Measurements from ENCODE around the gene PPARG.
"Not testable (repeated sequence)": the region's sequence is repeated elsewhere in the genome, so short reads cannot be mapped to it uniquely, and the experiment has no call there.

Gene PPARG

GRCh38 chr3:12443781-12444522 is 155.1 kb downstream of the PPARG start:
- no peak for DNase-seq (ENCODE audit: low spot score)

DNA sequence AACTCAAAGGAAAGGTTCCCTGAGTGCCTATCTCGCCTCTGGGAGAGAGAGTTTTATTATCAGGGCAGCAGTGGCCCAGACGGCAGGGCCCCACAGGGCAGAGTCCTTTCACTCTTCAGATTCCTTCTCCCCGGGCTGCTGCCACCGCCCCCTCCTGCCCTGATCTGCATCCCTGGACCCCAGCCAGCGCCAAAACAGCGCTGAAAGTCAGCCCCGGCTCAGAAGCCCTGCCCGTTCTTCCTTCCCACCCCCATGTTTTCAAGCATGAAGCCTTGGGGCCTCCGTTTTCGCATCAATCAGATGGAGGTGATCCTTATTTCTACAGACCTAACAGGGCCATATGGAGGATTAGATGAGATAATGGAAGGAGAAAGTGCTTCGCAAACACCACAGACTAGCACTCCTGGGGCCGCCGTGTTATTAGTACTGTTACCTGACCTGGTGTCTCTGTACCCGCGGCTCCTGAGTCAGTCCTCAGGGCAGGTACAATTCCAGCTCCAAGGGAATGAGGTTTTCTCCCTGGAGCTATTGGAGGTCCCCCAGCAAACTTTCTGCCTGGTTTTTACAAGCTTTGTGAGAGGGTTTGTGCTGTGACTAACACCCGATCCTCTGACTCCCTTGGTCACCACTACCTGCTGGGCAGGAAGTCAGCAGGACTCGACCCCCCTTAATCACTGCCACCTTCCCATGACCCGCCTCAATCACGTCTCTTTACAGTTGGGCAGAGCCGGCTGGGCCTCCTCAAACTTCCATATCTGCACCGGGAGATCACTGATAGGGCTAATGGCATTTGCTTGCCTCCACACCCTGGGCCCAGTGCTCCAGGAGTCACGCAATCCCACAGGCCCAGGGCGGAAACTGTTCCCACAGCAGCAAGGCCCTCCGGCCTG is 156.0 kb downstream of the PPARG start:
- peak; percentile 24 for DNase-seq (ENCODE audit: low spot score)

DNA sequence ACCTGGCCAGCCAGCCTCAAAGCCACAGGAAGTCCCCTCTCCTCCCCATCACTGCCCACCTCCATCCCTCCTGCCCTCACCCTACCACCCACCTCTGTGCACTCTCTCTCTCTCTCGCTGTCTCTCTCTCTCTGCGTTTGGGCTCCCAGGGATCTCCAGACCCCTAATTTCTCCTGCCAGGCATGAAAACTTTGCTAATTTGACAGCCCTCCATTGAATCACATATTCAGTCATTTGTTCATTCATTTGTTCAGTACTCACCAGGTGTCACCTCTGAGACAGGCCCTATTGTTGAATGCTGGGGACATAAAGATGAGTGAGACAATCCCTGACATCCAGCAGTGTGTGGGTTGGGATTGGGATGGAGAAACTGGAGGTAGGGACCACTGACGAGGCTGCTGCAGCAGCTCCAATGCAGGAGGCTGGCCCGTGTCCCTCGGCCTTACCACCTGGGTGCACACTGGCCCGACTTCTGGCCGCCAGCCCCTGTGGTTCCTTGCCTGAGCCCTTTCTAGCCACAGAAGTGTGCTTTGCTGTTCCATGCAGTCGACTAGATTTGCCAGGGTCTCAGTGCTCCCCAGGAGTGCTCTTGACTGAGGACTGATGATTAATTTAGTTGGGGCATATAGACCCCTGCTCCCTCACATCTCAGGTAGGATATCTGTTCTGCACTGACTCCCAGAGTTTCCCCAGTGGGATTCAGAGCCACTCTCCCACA is 156.8 kb downstream of the PPARG start:
- DNase-seq (ENCODE audit: low spot score), result no peak

GRCh38 chr3:12446298-12446697 is 157.4 kb downstream of the PPARG start:
- DNase-seq (ENCODE audit: low spot score), result no peak

GRCh38 chr3:12447075-12447474 is 158.2 kb downstream of the PPARG start:
- no peak for DNase-seq (ENCODE audit: low spot score)

DNA sequence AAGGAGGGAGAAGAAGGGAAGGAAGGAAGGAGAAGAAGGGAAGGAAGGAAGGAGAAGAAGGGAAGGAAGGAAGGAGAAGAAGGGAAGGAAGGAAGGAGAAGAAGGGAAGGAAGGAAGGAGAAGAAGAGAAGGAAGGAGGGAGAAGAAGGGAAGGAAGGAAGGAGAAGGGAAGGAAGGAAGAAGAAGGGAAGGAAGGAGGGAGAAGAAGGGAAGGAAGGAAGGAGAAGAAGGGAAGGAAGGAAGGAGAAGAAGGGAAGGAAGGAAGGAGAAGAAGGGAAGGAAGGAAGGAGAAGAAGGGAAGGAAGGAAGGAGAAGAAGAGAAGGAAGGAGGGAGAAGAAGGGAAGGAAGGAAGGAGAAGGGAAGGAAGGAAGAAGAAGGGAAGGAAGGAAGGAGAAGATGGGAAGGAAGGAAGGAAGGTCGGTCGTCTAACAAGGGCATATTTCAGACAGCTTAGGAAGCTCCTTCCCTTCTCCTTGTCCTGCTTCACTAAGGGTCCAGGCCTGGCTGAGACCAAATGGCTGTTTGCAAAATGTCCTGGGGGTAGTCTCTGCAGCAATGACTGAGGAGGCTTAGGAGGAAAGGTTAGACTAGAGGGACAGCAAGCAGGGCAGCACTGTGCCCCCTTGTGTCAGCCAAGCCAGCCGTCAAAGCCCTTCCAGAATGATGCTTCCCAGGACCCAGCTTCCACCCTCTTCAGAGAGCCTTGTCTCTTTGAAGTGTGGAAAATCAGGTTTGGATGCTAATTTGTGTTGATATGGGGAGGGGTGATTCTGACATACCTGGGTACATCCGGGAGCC is 159.7 kb downstream of the PPARG start:
- not testable (repeated sequence) for DNase-seq (ENCODE audit: low spot score)

GRCh38 chr3:12449889-12450682 is 161.2 kb downstream of the PPARG start:
- DNase-seq (ENCODE audit: low spot score), result no peak

GRCh38 chr3:12451481-12451880 is 162.6 kb downstream of the PPARG start:
- no peak for DNase-seq (ENCODE audit: low spot score)

DNA sequence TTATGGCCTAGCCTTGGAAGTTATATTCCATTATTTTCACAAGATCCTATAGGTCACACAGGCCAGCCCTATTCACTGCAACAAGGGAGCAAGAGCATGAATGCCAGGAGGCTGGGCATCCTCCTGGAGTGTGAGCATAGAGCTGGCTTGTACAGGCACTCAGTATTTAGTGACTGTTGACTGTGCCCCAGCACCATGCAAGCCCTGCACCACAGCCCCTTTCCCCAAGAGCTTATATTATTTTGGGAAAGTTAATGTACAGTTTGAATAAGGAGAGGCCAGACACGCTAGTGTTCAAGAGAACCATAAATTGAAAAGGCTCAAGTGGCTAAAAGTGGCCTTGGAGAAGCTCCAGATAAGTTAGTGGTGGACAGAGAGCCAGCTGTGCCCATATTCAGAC is 163.1 kb downstream of the PPARG start:
- no peak for DNase-seq (ENCODE audit: low spot score)

DNA sequence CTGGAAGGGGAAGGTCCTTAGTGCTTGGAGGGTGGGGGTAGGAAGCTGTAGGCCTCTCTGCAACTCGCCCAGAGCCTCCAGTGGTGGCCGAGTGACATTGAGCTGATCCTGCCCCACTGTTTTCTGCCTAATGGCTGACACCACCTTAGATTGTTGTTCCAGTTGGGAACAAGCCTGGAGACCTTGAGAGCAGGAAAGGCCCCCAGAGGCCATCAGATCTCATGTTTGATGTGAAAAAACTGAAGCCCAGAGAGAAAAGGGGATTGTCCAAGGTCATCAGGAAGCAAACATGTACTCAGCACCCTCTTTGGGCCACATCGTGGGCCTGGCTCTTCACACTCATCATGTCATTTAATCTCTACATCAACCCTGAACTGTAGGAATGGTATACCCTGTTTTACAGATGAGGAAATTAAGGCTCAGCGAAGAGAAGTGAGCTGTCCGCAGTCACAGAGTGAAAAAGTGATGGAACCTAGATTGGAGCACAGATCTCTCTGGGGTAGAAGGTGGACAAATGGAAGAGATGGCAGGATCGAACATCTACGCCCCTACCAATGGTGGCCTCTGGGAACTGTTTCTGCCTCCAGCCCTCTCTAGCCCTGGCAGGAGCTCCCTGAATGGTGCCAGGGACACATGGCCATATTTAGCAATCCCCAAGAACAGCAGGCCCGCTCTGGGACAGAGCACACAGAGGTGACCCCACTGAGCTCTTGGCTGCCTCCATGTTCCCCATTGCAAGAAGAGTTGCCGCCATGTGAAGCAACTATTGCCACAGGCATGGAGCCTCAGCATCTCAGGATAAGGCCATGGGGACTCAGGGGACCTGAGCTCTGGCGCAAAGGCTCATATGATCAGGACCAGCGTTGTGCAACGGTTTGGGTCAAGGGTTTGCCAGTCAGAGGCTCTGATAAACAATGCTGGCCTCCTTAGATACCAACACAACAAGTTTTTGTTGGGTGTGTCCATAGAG is 163.8 kb downstream of the PPARG start:
- DNase-seq (ENCODE audit: low spot score), result no peak

- DNase-seq (ENCODE audit: low spot score), result peak; percentile 53
These were observed 165.4 kb downstream of the PPARG start for GRCh38 chr3:12454076-12454815.

DNA sequence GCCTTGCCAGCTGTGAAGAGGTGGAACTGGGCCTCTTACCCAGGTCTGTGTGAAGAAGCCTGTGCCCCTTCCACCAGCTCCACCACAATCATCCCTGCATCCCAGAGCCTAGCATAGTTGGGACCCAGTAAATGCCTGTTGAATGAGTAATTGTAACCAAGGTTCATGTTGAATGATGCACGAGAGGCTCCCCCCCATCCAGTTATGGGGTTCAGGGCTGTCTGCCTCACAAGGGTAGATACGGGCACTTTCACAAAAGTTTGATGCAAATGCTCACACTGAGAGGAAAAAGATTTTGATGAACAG is 165.9 kb downstream of the PPARG start:
- DNase-seq (ENCODE audit: low spot score), result no peak

DNA sequence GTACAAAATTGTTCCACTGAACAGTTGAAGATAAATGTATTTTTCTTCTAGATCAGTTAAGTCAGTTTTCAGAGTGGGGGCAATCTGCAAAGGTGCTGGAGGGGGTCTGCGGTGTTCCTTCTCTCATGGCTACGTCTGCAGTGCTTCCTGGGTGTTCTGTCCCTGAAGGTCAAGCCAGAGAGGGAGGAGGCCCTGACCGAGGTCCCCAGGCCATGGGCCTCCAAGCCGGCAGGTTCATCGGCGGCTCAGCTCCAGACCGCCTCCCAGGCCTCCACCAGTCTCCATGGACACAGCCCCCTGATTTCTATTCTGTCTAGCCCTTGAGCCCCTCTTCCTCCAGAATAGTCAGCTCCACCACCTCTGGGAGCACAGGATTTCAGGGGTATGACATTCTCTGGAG is 166.9 kb downstream of the PPARG start:
- DNase-seq (ENCODE audit: low spot score), result no peak

DNA sequence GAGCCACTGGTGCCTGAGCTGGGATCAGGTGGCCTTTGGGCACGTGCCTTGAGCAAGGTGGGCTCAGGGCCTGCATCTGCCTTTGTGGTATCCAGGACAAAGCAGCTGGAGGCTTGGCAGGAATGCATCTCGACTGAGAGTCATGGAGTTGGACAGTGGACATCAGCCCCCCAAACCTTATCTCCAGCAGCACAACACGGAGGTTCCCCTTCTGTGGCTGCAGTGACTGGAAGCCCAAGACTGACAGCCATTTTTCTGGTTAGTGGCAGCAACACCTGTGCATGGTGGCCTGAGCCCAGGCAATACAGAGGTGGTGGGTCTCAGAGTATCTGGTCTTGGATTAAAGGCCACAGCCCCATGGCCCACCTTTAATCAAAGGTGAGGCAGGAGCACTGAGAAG is 167.6 kb downstream of the PPARG start:
- no peak for DNase-seq (ENCODE audit: low spot score)

GRCh38 chr3:12457380-12457779 is 168.5 kb downstream of the PPARG start:
- DNase-seq (ENCODE audit: low spot score), result not testable (repeated sequence)

- DNase-seq (ENCODE audit: low spot score), result no peak
These were observed 170.0 kb downstream of the PPARG start for GRCh38 chr3:12458901-12459300.

GRCh38 chr3:12460127-12460526 is 171.3 kb downstream of the PPARG start:
- no peak for DNase-seq (ENCODE audit: low spot score)

DNA sequence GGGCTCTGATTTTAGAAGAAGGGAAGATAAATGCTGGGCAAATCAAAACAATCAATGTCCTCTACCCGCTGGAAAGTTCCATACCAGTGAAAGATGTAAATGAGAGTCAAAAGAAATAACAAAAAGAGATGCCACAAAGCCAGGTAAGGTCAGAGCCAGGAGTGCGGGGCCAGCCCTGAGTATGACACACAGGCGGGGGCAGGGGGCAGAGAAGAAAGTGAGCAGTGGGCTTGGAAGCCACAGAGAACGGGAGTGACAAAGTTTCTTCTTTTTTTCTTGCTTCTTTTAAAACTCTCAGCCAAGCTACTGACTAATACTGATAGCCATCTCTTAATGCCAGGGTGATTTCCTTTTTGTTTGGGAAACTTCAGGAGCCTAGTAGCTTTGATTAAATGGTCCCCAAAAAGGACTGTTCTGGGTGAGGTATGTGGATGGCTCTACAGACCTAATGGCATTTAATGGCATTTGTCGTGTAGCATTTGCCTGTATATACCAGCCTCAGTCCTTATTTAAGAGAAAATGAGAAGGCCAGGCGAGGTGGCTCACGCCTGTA is 172.3 kb downstream of the PPARG start:
- no peak for DNase-seq (ENCODE audit: low spot score)
